DOHH2 (cell line): ENCODE measurements around the gene TBC1D14.

Source experiments
- H3F3A ChIP-seq: fragments of 200-600 bp; sonication (generic), shearing (Covaris generic); 2 replicates; pipeline ENCODE4 v1.6.0; 2016; ENCODE audit warnings: antibody characterized with exemption, mild to moderate bottlenecking; ENCODE audit not compliant: control insufficient read depth, insufficient read depth
- H3K27ac ChIP-seq: fragments of 200-600 bp; sonication (generic); 2 replicates; pipeline ENCODE4 v1.5.1; 2014; ENCODE audit warnings: low read depth, mild to moderate bottlenecking, low read length, moderate library complexity
- H3K27me3 ChIP-seq: fragments of 200-600 bp; sonication (generic); 2 replicates; pipeline ENCODE4 v1.6.1; 2014; ENCODE audit warnings: mild to moderate bottlenecking, low read length, mixed read lengths; ENCODE audit not compliant: control insufficient read depth
- H3K36me3 ChIP-seq: fragments of 200-600 bp; sonication (generic); 2 replicates; pipeline ENCODE4 v1.6.1; 2014; ENCODE audit warnings: mild to moderate bottlenecking, low read length, moderate library complexity, mixed read lengths; ENCODE audit not compliant: control insufficient read depth
- H3K4me1 ChIP-seq: fragments of 200-600 bp; sonication (generic); 2 replicates; pipeline ENCODE4 v1.6.1; 2014; ENCODE audit warnings: mild to moderate bottlenecking, low read length, mixed read lengths; ENCODE audit not compliant: control insufficient read depth
- H3K4me2 ChIP-seq: fragments of 200-600 bp; sonication (generic); 2 replicates; pipeline ENCODE4 v1.6.0; 2014; ENCODE audit warnings: mild to moderate bottlenecking, low read length, moderate library complexity
- H3K4me3 ChIP-seq: fragments of 200-600 bp; sonication (generic); 2 replicates; pipeline ENCODE4 v1.5.1; 2014; ENCODE audit warnings: mild to moderate bottlenecking, low read length, mixed read lengths
- H3K79me2 ChIP-seq: fragments of 200-600 bp; sonication (generic); 2 replicates; pipeline ENCODE4 v1.6.1; 2014; ENCODE audit warnings: mild to moderate bottlenecking, low read length, mixed read lengths; ENCODE audit not compliant: control insufficient read depth
- H3K9me2 ChIP-seq: fragments of 200-600 bp; sonication (generic); replicated peaks from 2 replicates; pipeline ENCODE4 v1.6.1; 2014; ENCODE audit warnings: mild to moderate bottlenecking, low read length, mixed read lengths; ENCODE audit not compliant: control insufficient read depth
- H3K9me3 ChIP-seq: fragments of 200-600 bp; sonication (generic); 2 replicates; pipeline ENCODE4 v1.6.1; 2014; ENCODE audit warnings: antibody characterized with exemption, low read length, mixed read lengths; ENCODE audit not compliant: control insufficient read depth, insufficient read depth
- H4K20me1 ChIP-seq: fragments of 200-600 bp; sonication (generic); 2 replicates; pipeline ENCODE4 v1.6.0; 2014; ENCODE audit warnings: low read depth, mild to moderate bottlenecking, antibody characterized with exemption, low read length, moderate library complexity; ENCODE audit not compliant: control insufficient read depth, insufficient read depth
- CTCF ChIP-seq: fragments of 200-600 bp; sonication (generic); IDR thresholded peaks from one replicate; pipeline ENCODE4 v1.5.1; 2014; ENCODE audit warnings: antibody characterized with exemption, mild to moderate bottlenecking, low read depth, low read length; ENCODE audit not compliant: poor library complexity, severe bottlenecking
- EZH2phosphoT487 ChIP-seq: fragments of 200-600 bp; sonication (generic); IDR thresholded peaks from 2 replicates; pipeline ENCODE4 v1.6.1; 2017; ENCODE audit warnings: borderline replicate concordance, mild to moderate bottlenecking, antibody characterized with exemption, low read length, moderate library complexity, mixed read lengths

The TBC1D14 gene

GRCh38 chr4:6937754-6938153 lies 28.1 kb downstream of the TBC1D14 start:
- Histone ChIP-seq H3K9me2 (no peaks in the 10 kb centered on the region), H4K20me1 (peaks cover 29% of the 10 kb centered on the region), H3K9me3 (no peaks in the 10 kb centered on the region), H3K36me3 (peaks cover 41% of the 10 kb centered on the region), H3K27me3 (no peaks in the 10 kb centered on the region), H3K27ac (peak overlapping the region; percentile 14; the same call in 1 of the 2 replicates), H3K4me2 (peak overlapping the region; percentile 56), H3F3A (peaks cover 11% of the 10 kb centered on the region), H3K79me2 (peaks cover 89% of the 10 kb centered on the region), H3K4me3 (peak overlapping the region; percentile 40), H3K4me1 (peaks cover 59% of the 10 kb centered on the region)
- no peak for TF ChIP-seq EZH2phosphoT487
- no peak for TF ChIP-seq CTCF

GRCh38 chr4:6938237-6938636 lies 28.6 kb downstream of the TBC1D14 start:
- Histone ChIP-seq H3K27ac (peak overlapping the region; percentile 14; the same call in 1 of the 2 replicates), H3K36me3 (peaks cover 43% of the 10 kb centered on the region), H3K9me2 (no peaks in the 10 kb centered on the region), H3K4me2 (peak overlapping the region; percentile 56), H3F3A (peaks cover 11% of the 10 kb centered on the region), H3K4me1 (peaks cover 60% of the 10 kb centered on the region), H4K20me1 (peaks cover 30% of the 10 kb centered on the region), H3K9me3 (no peaks in the 10 kb centered on the region), H3K79me2 (peaks cover 92% of the 10 kb centered on the region), H3K27me3 (no peaks in the 10 kb centered on the region), H3K4me3 (peak overlapping the region; percentile 40)
- TF ChIP-seq CTCF = no peak
- no peak for TF ChIP-seq EZH2phosphoT487

GRCh38 chr4:6938647-6939271 lies 29.1 kb downstream of the TBC1D14 start:
- no peak for TF ChIP-seq EZH2phosphoT487
- no peak for TF ChIP-seq CTCF
- Histone ChIP-seq H3F3A (peaks cover 11% of the 10 kb centered on the region), H3K4me3 (peak overlapping the region; percentile 11; the same call in 1 of the 2 replicates), H3K27me3 (no peaks in the 10 kb centered on the region), H3K36me3 (peaks cover 43% of the 10 kb centered on the region), H3K9me2 (no peaks in the 10 kb centered on the region), H3K9me3 (no peaks in the 10 kb centered on the region), H3K27ac (no peak overlapping the region), H3K79me2 (peaks cover 92% of the 10 kb centered on the region), H3K4me2 (peak overlapping the region; percentile 56), H4K20me1 (peaks cover 30% of the 10 kb centered on the region), H3K4me1 (peaks cover 60% of the 10 kb centered on the region)
